ENCODE data around the gene DHX58.

- TF ChIP-seq CTCF (conservative IDR thresholded peaks at IDR 0.05 in 1 of 2, IDR thresholded peaks at IDR 0.05 in 1 of 2; ENCODE audit: extremely low read depth in 1 of 2, insufficient read depth in 1 of 2, low read depth in 1 of 2, low read length in 2 of 2) (no peak), EZH2 (IDR thresholded peaks at IDR 0.05; ENCODE audit: borderline replicate concordance, low read length) (no peak)
These were observed 13.6 kb downstream of the DHX58 start for GRCh38 chr17:42098730-42099399.

Measured in mammary epithelial cell (primary cell).